Upper lobe of right lung (tissue), 1 donor: ENCODE results near the gene CISD3. TPM values are rescaled to one million over a fixed set of nuclear protein-coding genes. Genes with fewer than 3 reads are reported as not detected.
"Not testable (repeated sequence)": the region's sequence is repeated elsewhere in the genome, so short reads cannot be mapped to it uniquely, and the experiment has no call there.

Experiments used
- ATAC-seq: fragments of 200-7000 bp; cut with Tn5 transposase; one replicate; pipeline ENCODE4 v1.9.1; 2020; ENCODE audit warnings: mild to moderate bottlenecking, moderate library complexity
- DNase-seq: peaks from one replicate; pipeline ENCODE4 v3.0.0-alpha.2; 2020
- H3K27ac ChIP-seq: fragments of 200-600 bp; one replicate; pipeline ENCODE4 v1.8.0; 2022
- H3K27me3 ChIP-seq: fragments of 200-600 bp; one replicate; pipeline ENCODE4 v1.8.0; 2022; ENCODE audit warnings: mild to moderate bottlenecking
- H3K36me3 ChIP-seq: fragments of 200-600 bp; one replicate; pipeline ENCODE4 v1.8.0; 2022
- H3K4me1 ChIP-seq: fragments of 200-600 bp; one replicate; pipeline ENCODE4 v1.8.0; 2022
- H3K4me3 ChIP-seq: fragments of 200-600 bp; one replicate; pipeline ENCODE4 v1.8.0; 2022; ENCODE audit warnings: mild to moderate bottlenecking
- H3K9me3 ChIP-seq: fragments of 200-600 bp; one replicate; pipeline ENCODE4 v1.8.0; 2022
- CTCF ChIP-seq: fragments of 200-600 bp; IDR thresholded peaks from one replicate; pipeline ENCODE4 v1.8.0; 2022; ENCODE audit warnings: antibody characterized with exemption
- intact Hi-C: fragments of 100-400 bp; cut with DNase I; formaldehyde crosslinking; loops from one replicate; pipeline ENCODE4 v1.11.0; 2022
- total RNA-seq: library from RNA; stranded (reverse); fragmentation: NEBNext Ultra II Directional; extraction: Animal tissue kit (Norgen Biotek cat#: 25700); gene quantifications from one replicate; pipeline ENCODE4 v1.2.1, GENCODE V29; 2021
- donor health status: DM: no; HTN: yes; CAD: no; lungs with severe emphysema.

Gene CISD3
- total RNA-seq, 1 donor from 2014 or later, result 29.7 TPM

GRCh38 chr17:38720941-38721340 lies 9.2 kb upstream of the CISD3 start:
- H3K9me3 ChIP-seq, result no peaks in the 10 kb centered on the region
- ATAC-seq, result no peak
- no peak overlapping the region for H3K27ac ChIP-seq
- no peak overlapping the region for H3K4me3 ChIP-seq
- H3K4me1 ChIP-seq, result no peaks in the 10 kb centered on the region
- intact Hi-C loops, result no loop called here
- peaks cover 81% of the 10 kb centered on the region for H3K36me3 ChIP-seq
- H3K27me3 ChIP-seq, result no peaks in the 10 kb centered on the region
- TF ChIP-seq CTCF, result no peak
- no peak for DNase-seq

GRCh38 chr17:38721802-38722201 lies 8.3 kb upstream of the CISD3 start:
- no peak for ATAC-seq
- DNase-seq, result no peak

GRCh38 chr17:38724337-38724988 lies 5.7 kb upstream of the CISD3 start:
- DNase-seq (no peak), ATAC-seq (peak; percentile 23)
- peaks cover 17% of the 10 kb centered on the region for H3K4me1 ChIP-seq
- H3K27me3 ChIP-seq, result no peaks in the 10 kb centered on the region
- H3K9me3 ChIP-seq, result no peaks in the 10 kb centered on the region
- no peak overlapping the region for H3K4me3 ChIP-seq
- no peak for TF ChIP-seq CTCF
- intact Hi-C loops, result no loop called here
- H3K36me3 ChIP-seq, result peaks cover 52% of the 10 kb centered on the region
- no peak overlapping the region for H3K27ac ChIP-seq

More at GRCh38 chr17:38721802-38722201, 8.3 kb upstream of the CISD3 start:
- H3K36me3 ChIP-seq, result peaks cover 73% of the 10 kb centered on the region
- H3K9me3 ChIP-seq, result no peaks in the 10 kb centered on the region
- intact Hi-C loops, result no loop called here
- TF ChIP-seq CTCF, result no peak
- no peak overlapping the region for H3K27ac ChIP-seq
- H3K4me3 ChIP-seq, result no peak overlapping the region
- no peaks in the 10 kb centered on the region for H3K27me3 ChIP-seq
- no peaks in the 10 kb centered on the region for H3K4me1 ChIP-seq

- ATAC-seq, result no peak
- peaks cover 46% of the 10 kb centered on the region for H3K36me3 ChIP-seq
- intact Hi-C loops, result no loop called here
These were observed 5.1 kb upstream of the CISD3 start for GRCh38 chr17:38725066-38725465.

GRCh38 chr17:38726145-38726544 lies 4.0 kb upstream of the CISD3 start:
- H3K27ac ChIP-seq, intact Hi-C loops, H3K4me3 ChIP-seq, ATAC-seq, H3K9me3 ChIP-seq, DNase-seq, H3K27me3 ChIP-seq: not testable (repeated sequence)
- H3K36me3 ChIP-seq, result peaks cover 35% of the 10 kb centered on the region
- peaks cover 26% of the 10 kb centered on the region for H3K4me1 ChIP-seq

More at GRCh38 chr17:38725066-38725465, 5.1 kb upstream of the CISD3 start:
- DNase-seq, result no peak
- H3K4me1 ChIP-seq, result peaks cover 20% of the 10 kb centered on the region
- no peak for TF ChIP-seq CTCF
- H3K27ac ChIP-seq, result no peak overlapping the region
- H3K4me3 ChIP-seq, result no peak overlapping the region
- H3K9me3 ChIP-seq, result no peaks in the 10 kb centered on the region
- no peaks in the 10 kb centered on the region for H3K27me3 ChIP-seq

- DNase-seq (no peak), ATAC-seq (no peak)
- no peaks in the 10 kb centered on the region for H3K9me3 ChIP-seq
- TF ChIP-seq CTCF, result no peak
- H3K27ac ChIP-seq, result peak overlapping the region; percentile 36
- no peaks in the 10 kb centered on the region for H3K27me3 ChIP-seq
- no peak overlapping the region for H3K4me3 ChIP-seq
- peaks cover 21% of the 10 kb centered on the region for H3K36me3 ChIP-seq
- H3K4me1 ChIP-seq, result peaks cover 42% of the 10 kb centered on the region
- intact Hi-C loops, result no loop called here
These were observed 2.4 kb upstream of the CISD3 start for GRCh38 chr17:38727736-38728135.
